Dedifferentiated amniotic fluid mesenchymal stem cell (primary cell): ENCODE measurements around the gene MBD4.

Experiments used
- DNase-seq: peaks from one replicate; pipeline ENCODE4 v3.0.0-alpha.2; 2016; ENCODE audit errors: extremely low spot score

MBD4 gene

GRCh38 chr3:129463094-129463493, 23.3 kb upstream of the MBD4 start:
- DNase-seq: no peak

- no peak for DNase-seq
Observed at GRCh38 chr3:129462361-129462968, 22.7 kb upstream of the MBD4 start.

- no peak for DNase-seq
Observed at GRCh38 chr3:129461461-129462146, 21.9 kb upstream of the MBD4 start.

- no peak for DNase-seq
Observed at GRCh38 chr3:129461022-129461421, 21.3 kb upstream of the MBD4 start.

- no peak for DNase-seq
Observed at GRCh38 chr3:129460572-129460971, 20.8 kb upstream of the MBD4 start.

- no peak for DNase-seq
Observed at GRCh38 chr3:129460155-129460554, 20.4 kb upstream of the MBD4 start.

- DNase-seq: no peak
Observed at GRCh38 chr3:129453732-129454131, 14.0 kb upstream of the MBD4 start.

GRCh38 chr3:129449279-129450115, 9.7 kb upstream of the MBD4 start:
- no peak for DNase-seq

GRCh38 chr3:129448186-129448895, 8.6 kb upstream of the MBD4 start:
- no peak for DNase-seq

GRCh38 chr3:129446926-129447325, 7.2 kb upstream of the MBD4 start:
- DNase-seq: no peak

GRCh38 chr3:129445471-129445870, 5.7 kb upstream of the MBD4 start:
- no peak for DNase-seq

- DNase-seq: no peak
Observed at GRCh38 chr3:129442947-129443346, 3.2 kb upstream of the MBD4 start.

GRCh38 chr3:129442486-129442885, 2.7 kb upstream of the MBD4 start:
- no peak for DNase-seq

- DNase-seq: peak; percentile 25
Observed at GRCh38 chr3:129441782-129442181, 2.0 kb upstream of the MBD4 start.

- no peak for DNase-seq
Observed at GRCh38 chr3:129441215-129441614, 1.5 kb upstream of the MBD4 start.

- peak; percentile 22 for DNase-seq
Observed at GRCh38 chr3:129440618-129441190, 956 bp upstream of the MBD4 start.

- no peak for DNase-seq
Observed at GRCh38 chr3:129439226-129439816, 427 bp downstream of the MBD4 start.

- DNase-seq: no peak
Observed at GRCh38 chr3:129435367-129435766, 4.4 kb downstream of the MBD4 start.

- no peak for DNase-seq
Observed at GRCh38 chr3:129434140-129434539, 5.6 kb downstream of the MBD4 start.

- DNase-seq: no peak
Observed at GRCh38 chr3:129433565-129433964, 6.2 kb downstream of the MBD4 start.

- DNase-seq: no peak
Observed at GRCh38 chr3:129432671-129433070, 7.1 kb downstream of the MBD4 start.
